ENCODE results near the gene PDE12.

PDE12 gene, protein sequence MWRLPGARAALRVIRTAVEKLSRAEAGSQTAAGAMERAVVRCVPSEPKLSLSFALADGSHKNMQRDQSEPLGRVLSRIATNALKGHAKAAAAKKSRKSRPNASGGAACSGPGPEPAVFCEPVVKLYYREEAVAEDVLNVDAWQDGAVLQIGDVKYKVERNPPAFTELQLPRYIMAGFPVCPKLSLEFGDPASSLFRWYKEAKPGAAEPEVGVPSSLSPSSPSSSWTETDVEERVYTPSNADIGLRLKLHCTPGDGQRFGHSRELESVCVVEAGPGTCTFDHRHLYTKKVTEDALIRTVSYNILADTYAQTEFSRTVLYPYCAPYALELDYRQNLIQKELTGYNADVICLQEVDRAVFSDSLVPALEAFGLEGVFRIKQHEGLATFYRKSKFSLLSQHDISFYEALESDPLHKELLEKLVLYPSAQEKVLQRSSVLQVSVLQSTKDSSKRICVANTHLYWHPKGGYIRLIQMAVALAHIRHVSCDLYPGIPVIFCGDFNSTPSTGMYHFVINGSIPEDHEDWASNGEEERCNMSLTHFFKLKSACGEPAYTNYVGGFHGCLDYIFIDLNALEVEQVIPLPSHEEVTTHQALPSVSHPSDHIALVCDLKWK

DNA sequence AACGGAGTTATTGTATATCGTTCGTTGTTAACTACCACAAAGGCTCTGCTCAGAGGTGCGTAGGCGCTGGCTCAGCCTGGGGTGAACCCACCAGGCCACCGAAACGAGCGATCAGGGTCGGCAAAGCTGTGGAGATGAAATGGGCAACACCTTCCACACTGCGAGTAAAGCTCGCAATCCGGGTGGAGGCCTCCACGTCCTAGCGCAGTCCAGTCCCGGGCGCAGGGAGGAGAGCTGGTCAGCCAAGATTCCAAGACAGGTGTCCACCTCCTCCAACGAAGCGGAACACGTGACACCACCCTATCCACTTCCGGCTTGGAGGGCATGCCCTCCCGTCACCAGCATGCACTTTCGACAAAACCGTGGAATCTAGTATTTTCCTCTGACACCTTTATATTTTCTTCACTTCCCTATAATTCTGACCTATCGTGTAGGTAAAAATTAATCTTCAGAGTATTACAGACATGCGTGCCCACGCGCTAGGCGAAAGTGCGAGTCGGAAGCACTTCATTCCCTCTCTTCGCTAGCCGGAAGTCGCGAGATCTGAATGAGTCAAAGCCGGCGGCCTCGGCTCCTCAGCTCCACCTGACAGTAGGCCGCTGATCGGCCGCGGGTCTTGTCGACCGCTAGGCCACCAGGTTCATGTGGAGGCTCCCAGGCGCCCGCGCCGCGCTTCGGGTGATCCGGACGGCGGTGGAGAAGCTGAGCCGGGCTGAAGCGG, at the start of gene PDE12:
Gene PDE12 (plus strand): TSS at position 537 of the 721 bp plus-strand sequence. CDS start 106 bp downstream, at position 643.
- peak; percentile 74 to 76 for DNase-seq (ENCODE audit: low read depth in 2 of 2)

DNA sequence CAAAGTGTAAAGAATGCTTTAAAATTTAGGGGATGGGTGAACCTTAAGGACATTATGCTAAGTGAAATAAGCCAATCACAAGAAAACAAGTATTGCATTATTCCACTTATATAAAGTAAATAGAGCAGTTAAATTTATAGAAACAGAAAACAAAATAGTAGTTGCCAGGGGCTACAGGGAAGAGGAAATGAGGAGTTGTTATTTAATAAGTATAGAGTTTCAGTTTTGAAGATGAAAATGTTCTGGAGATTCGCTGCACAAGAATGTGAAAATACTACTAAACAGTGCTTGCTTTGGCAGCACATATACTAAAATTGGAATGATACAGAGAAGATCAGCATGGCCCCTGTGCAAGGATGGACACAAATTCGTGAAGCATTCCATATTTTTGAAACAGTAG, 43.9 kb upstream of the PDE12 start:
- DNase-seq (ENCODE audit: low read depth in 2 of 2): no peak

GRCh38 chr3:57518276-57518915, 37.7 kb upstream of the PDE12 start:
- no peak for DNase-seq (ENCODE audit: low read depth in 2 of 2)

DNA sequence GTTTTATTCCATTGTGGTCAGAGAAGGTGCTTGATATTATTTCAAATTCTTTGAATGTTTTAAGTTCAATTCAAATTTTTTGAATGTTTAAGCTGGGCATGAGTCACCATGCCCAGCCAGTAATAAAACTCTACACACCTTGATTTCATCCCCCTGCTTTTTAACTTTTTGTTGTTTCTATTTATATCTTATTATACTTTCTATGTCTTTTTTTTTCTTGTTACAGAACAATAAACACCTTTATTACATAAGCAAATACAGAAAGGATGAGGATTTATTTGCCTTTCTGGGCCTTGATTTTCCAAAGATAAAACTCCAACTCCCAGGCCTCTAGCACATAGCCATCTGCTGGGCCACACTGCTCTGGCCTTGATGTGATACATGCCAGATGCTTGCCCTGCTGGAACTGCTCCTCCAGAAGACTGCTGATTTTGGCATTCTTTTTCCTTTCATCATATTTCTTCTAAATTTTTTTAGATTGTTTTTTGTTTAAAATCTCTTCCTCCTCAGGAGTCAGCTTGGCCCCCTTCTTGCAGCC, 25.9 kb upstream of the PDE12 start:
- DNase-seq (ENCODE audit: low read depth in 2 of 2): no peak

- no peak for DNase-seq (ENCODE audit: low read depth in 2 of 2)
Measured at GRCh38 chr3:57538465-57538864, 17.6 kb upstream of the PDE12 start.

DNA sequence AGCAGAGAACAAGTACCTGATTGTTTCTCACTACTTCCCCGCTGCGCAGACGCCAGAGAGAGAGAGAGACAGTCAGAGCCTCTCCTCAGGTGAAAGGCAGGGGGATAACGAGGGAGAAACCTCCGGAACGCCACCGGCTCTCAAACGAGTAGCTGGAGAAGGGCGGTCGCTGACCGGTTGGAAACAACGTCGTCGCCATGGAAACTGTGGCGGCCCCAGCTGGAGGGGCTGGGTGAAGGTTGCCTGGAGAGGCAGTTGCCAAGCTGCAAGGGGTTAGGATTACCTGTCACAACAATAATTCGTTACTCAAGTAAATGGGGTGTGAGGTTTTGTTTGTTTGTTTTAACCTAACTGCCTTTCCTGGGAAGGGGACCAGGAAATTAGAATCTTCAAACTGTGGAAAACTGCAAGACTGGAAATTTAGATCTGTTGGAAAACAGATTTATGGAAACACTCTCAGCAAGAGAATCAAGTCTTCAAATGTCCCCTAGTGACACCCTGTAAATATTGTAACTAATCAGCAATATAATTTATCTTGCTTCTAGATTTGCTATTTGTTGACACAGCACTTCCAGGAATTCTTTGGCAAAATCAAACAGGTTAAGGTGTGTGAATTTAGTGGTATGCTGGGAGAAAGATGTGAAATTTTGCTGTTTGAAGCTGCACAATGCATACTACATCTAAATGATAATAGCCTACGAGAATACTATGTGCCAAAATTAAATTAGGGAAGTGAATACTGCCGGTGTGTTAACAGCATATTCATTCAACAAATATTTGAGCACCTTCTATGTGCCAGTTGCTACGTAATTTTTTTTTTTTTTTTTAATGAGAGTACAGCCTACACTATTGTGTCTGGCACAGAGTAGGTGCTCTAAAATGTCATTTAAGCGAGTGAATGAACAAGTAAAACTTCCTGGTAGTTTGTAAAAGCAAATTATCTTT, 11.6 kb upstream of the PDE12 start, which contains the start of gene DNAH12:
Gene DNAH12 (minus strand): TSS at position 164 of the 945 bp plus-strand sequence. CDS start 1,474 bp downstream, outside the sequence.
- DNase-seq (ENCODE audit: low read depth in 2 of 2): peak in 1 of 2 donors; percentile 6

GRCh38 chr3:57545636-57546268, 10.3 kb upstream of the PDE12 start:
- no peak for DNase-seq (ENCODE audit: low read depth in 2 of 2)

GRCh38 chr3:57546616-57547015, 9.5 kb upstream of the PDE12 start:
- no peak for DNase-seq (ENCODE audit: low read depth in 2 of 2)

GRCh38 chr3:57555306-57555705, 768 bp upstream of the PDE12 start:
- no peak for DNase-seq (ENCODE audit: low read depth in 2 of 2)

GRCh38 chr3:57556459-57557084, 498 bp downstream of the PDE12 start:
- DNase-seq (ENCODE audit: low read depth in 2 of 2): peak in 1 of 2 donors; percentile 5

DNA sequence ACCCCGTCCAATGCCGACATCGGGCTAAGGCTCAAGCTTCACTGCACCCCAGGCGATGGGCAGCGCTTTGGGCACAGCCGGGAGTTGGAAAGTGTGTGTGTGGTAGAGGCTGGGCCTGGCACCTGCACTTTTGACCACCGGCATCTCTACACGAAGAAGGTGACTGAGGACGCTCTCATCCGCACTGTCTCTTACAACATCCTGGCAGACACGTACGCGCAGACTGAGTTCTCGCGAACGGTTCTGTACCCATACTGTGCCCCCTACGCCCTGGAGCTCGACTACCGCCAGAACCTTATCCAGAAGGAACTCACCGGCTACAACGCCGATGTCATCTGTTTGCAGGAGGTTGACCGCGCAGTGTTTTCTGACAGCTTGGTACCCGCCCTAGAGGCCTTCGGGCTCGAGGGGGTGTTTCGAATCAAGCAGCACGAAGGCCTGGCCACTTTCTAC, 1.0 kb downstream of the PDE12 start:
- peak in 1 of 2 donors; percentile 12 for DNase-seq (ENCODE audit: low read depth in 2 of 2)

GRCh38 chr3:57559526-57559925, 3.5 kb downstream of the PDE12 start:
- DNase-seq (ENCODE audit: low read depth in 2 of 2): no peak

GRCh38 chr3:57569859-57570450, 13.9 kb downstream of the PDE12 start:
- no peak for DNase-seq (ENCODE audit: low read depth in 2 of 2)

DNA sequence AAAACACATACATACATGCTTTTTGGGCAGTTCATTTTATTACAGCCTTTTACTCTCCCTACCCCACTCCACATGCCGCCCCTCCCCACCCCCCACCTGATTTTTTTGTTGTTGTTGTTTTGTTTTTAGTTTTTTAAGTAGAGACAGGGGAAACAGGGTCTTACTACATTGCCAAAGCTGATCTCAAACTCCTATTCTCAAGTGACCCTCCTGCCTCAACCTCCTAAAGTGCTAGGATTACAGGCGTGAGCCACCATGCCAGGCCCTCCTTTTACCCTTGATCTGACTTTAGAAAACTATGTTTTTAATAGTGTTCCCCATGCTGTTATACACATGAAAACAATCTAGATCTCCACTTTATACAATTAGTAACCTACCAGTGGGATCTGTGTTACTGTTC, 14.8 kb downstream of the PDE12 start:
- DNase-seq (ENCODE audit: low read depth in 2 of 2): no peak

- DNase-seq (ENCODE audit: low read depth in 2 of 2): no peak
Measured at GRCh38 chr3:57572096-57572495, 16.0 kb downstream of the PDE12 start.

GRCh38 chr3:57575966-57576626, 20.0 kb downstream of the PDE12 start:
- DNase-seq (ENCODE audit: low read depth in 2 of 2): no peak

- no peak for DNase-seq (ENCODE audit: low read depth in 2 of 2)
Measured at GRCh38 chr3:57577801-57578200, 21.7 kb downstream of the PDE12 start.

- DNase-seq (ENCODE audit: low read depth in 2 of 2): no peak
Measured at GRCh38 chr3:57582474-57583168, 26.5 kb downstream of the PDE12 start.
